H9 (cell line): ENCODE results near the gene ZNF708. TPM values are rescaled to one million over a fixed set of nuclear protein-coding genes. Genes with fewer than 3 reads are reported as not detected.

Experiments
- DNase-seq: peaks from one replicate; pipeline ENCODE4 v3.0.0-alpha.2; 2017
- H2AFZ ChIP-seq: one replicate; pipeline ENCODE4 v1.6.1; 2013; ENCODE audit warnings: mild to moderate bottlenecking, low read length, control low read depth, moderate library complexity
- H2AK5ac ChIP-seq: 2 replicates; pipeline ENCODE4 v1.6.1; 2013; ENCODE audit warnings: low read length, control low read depth, mixed read lengths; ENCODE audit not compliant: insufficient read length
- H2BK120ac ChIP-seq: one replicate; pipeline ENCODE4 v1.6.1; 2013; ENCODE audit warnings: low read depth, mild to moderate bottlenecking, low read length, control low read depth, inconsistent platforms; ENCODE audit not compliant: poor library complexity, severe bottlenecking
- H2BK12ac ChIP-seq: 2 replicates; pipeline ENCODE4 v1.6.1; 2013; ENCODE audit warnings: low read length, control low read depth, mixed read lengths, low read depth; ENCODE audit not compliant: insufficient read length
- H2BK15ac ChIP-seq: 2 replicates; pipeline ENCODE4 v1.6.1; 2013; ENCODE audit warnings: low read depth, low read length, control low read depth
- H2BK20ac ChIP-seq: one replicate; pipeline ENCODE4 v1.6.1; 2013; ENCODE audit warnings: low read depth, mild to moderate bottlenecking, low read length, control low read depth, inconsistent platforms; ENCODE audit not compliant: poor library complexity, severe bottlenecking
- H2BK5ac ChIP-seq: 2 replicates; pipeline ENCODE4 v1.6.1; 2013; ENCODE audit warnings: low read length, control low read depth, mixed read lengths; ENCODE audit not compliant: insufficient read length
- H3K14ac ChIP-seq: 2 replicates; pipeline ENCODE4 v1.6.1; 2013; ENCODE audit warnings: low read length, control low read depth; ENCODE audit not compliant: insufficient read depth
- H3K18ac ChIP-seq: 2 replicates; pipeline ENCODE4 v1.6.1; 2013; ENCODE audit warnings: low read depth, mild to moderate bottlenecking, mixed read lengths, low read length, control low read depth; ENCODE audit not compliant: insufficient read length
- H3K23ac ChIP-seq: 2 replicates; pipeline ENCODE4 v1.6.1; 2013; ENCODE audit warnings: low read length, control low read depth, mixed read lengths, low read depth; ENCODE audit not compliant: insufficient read length
- H3K23me2 ChIP-seq: 2 replicates; pipeline ENCODE4 v1.6.1; 2013; ENCODE audit warnings: low read depth, mild to moderate bottlenecking, mixed read lengths, low read length, control low read depth; ENCODE audit not compliant: insufficient read length, poor library complexity, severe bottlenecking
- H3K27ac ChIP-seq: 2 replicates; pipeline ENCODE4 v1.5.1; 2013; ENCODE audit warnings: low read length, control low read depth, mixed read lengths, low read depth; ENCODE audit not compliant: insufficient read length
- H3K27me3 ChIP-seq: 2 replicates; pipeline ENCODE4 v1.6.1; 2013; ENCODE audit warnings: low read length, control low read depth, inconsistent platforms; ENCODE audit not compliant: insufficient read depth
- H3K4ac ChIP-seq: 2 replicates; pipeline ENCODE4 v1.6.1; 2013; ENCODE audit warnings: low read depth, mild to moderate bottlenecking, control low read depth, inconsistent platforms, low read length, moderate library complexity
- H3K4me1 ChIP-seq: 2 replicates; pipeline ENCODE4 v1.6.1; 2013; ENCODE audit warnings: low read length, control low read depth, inconsistent platforms; ENCODE audit not compliant: insufficient read depth
- H3K4me2 ChIP-seq: 2 replicates; pipeline ENCODE4 v1.6.1; 2013; ENCODE audit warnings: low read length, control low read depth, mixed read lengths; ENCODE audit not compliant: insufficient read length, insufficient read depth
- H3K56ac ChIP-seq: 2 replicates; pipeline ENCODE4 v1.6.1; 2013; ENCODE audit warnings: low read depth, mild to moderate bottlenecking, mixed read lengths, low read length, control low read depth; ENCODE audit not compliant: insufficient read length
- H3K79me1 ChIP-seq: 2 replicates; pipeline ENCODE4 v1.6.1; 2013; ENCODE audit warnings: low read depth, mild to moderate bottlenecking, moderate library complexity, low read length, control low read depth, inconsistent platforms; ENCODE audit not compliant: insufficient read depth, poor library complexity, severe bottlenecking
- H3K79me2 ChIP-seq: 2 replicates; pipeline ENCODE4 v1.6.1; 2013; ENCODE audit warnings: low read length, control low read depth, inconsistent platforms; ENCODE audit not compliant: insufficient read depth
- H3K9ac ChIP-seq: 2 replicates; pipeline ENCODE4 v1.6.1; 2013; ENCODE audit warnings: low read length, control low read depth, mixed read lengths; ENCODE audit not compliant: insufficient read length; ENCODE audit errors: extremely low read depth
- H3K9me3 ChIP-seq: one replicate; pipeline ENCODE4 v1.6.1; 2013; ENCODE audit warnings: low read depth, low read length, inconsistent platforms; ENCODE audit not compliant: control insufficient read depth
- H3T11ph ChIP-seq: one replicate; pipeline ENCODE4 v1.6.1; 2013; ENCODE audit warnings: mild to moderate bottlenecking, low read length, control low read depth, inconsistent platforms
- H4K20me1 ChIP-seq: one replicate; pipeline ENCODE4 v1.6.1; 2013; ENCODE audit not compliant: control insufficient read depth, insufficient read length, insufficient read depth
- H4K5ac ChIP-seq: 2 replicates; pipeline ENCODE4 v1.6.1; 2013; ENCODE audit warnings: low read depth, mild to moderate bottlenecking, mixed read lengths, low read length, control low read depth; ENCODE audit not compliant: insufficient read length
- H4K8ac ChIP-seq: replicated peaks from 2 replicates; pipeline ENCODE4 v1.6.1; 2013; ENCODE audit warnings: low read length, control low read depth, mixed read lengths, low read depth; ENCODE audit not compliant: insufficient read length
- H4K91ac ChIP-seq: 2 replicates; pipeline ENCODE4 v1.6.1; 2013; ENCODE audit warnings: low read depth, mild to moderate bottlenecking, moderate library complexity, mixed read lengths, low read length, control low read depth; ENCODE audit not compliant: insufficient read length
- H3K27ac Mint-ChIP-seq, 3 experiments: 2 replicates in 2 of 3; 3 replicates in 1 of 3; pipeline ENCODE4 v1.8.0; 2020 to 2021; ENCODE audit warnings: mixed read lengths in 3 of 3, mild to moderate bottlenecking in 1 of 3, moderate library complexity in 1 of 3
- H3K27me3 Mint-ChIP-seq: 2 replicates; pipeline ENCODE4 v1.8.0; 2021; ENCODE audit warnings: low read depth, mild to moderate bottlenecking, moderate library complexity, mixed read lengths
- H3K36me3 Mint-ChIP-seq, 3 experiments: 2 replicates in 2 of 3; 3 replicates in 1 of 3; pipeline ENCODE4 v1.8.0; 2020 to 2021; ENCODE audit warnings: low read depth in 3 of 3, mixed read lengths in 3 of 3; ENCODE audit not compliant: insufficient read depth in 1 of 3
- H3K4me1 Mint-ChIP-seq, 2 experiments: 2 replicates each; pipeline ENCODE4 v1.8.0; 2020; ENCODE audit warnings: mixed read lengths in 2 of 2
- H3K4me3 Mint-ChIP-seq, 2 experiments: 2 replicates in 1 of 2; 3 replicates in 1 of 2; pipeline ENCODE4 v1.8.0; 2020 to 2021; ENCODE audit warnings: mild to moderate bottlenecking in 2 of 2, mixed read lengths in 2 of 2, moderate library complexity in 1 of 2
- H3K9me3 Mint-ChIP-seq, 2 experiments: 2 replicates in 1 of 2; 3 replicates in 1 of 2; pipeline ENCODE4 v1.8.0; 2020; ENCODE audit warnings: mild to moderate bottlenecking in 2 of 2, mixed read lengths in 2 of 2, moderate library complexity in 1 of 2
- WGBS: extraction: QIAGEN DNeasy Blood & Tissue Kit; methylation state at CpG from one replicate; pipeline ENCODE4 v1.1.7; 2013; ENCODE audit warnings: missing lambda C conversion rate, low lambda C conversion rate, mixed read lengths; ENCODE audit not compliant: insufficient read length; ENCODE audit errors: extremely low coverage; 5-methylcytosine and 5-hydroxymethylcytosine counted together
- total RNA-seq: library from RNA; stranded (reverse); gene quantifications from 2 replicates; pipeline ENCODE4 v1.2.1, GENCODE V29; 2021
- TF ChIP-seq, protein P1 (sequence below): fragments of 200-600 bp; sonication (generic); conservative IDR thresholded peaks from 3 replicates; pipeline ENCODE4 v1.8.0; 2021; ENCODE audit warnings: antibody characterized with exemption, mild to moderate bottlenecking

The ZNF708 gene
- total RNA-seq, 1 experiment from 2014 or later: 34.4 TPM

DNA sequence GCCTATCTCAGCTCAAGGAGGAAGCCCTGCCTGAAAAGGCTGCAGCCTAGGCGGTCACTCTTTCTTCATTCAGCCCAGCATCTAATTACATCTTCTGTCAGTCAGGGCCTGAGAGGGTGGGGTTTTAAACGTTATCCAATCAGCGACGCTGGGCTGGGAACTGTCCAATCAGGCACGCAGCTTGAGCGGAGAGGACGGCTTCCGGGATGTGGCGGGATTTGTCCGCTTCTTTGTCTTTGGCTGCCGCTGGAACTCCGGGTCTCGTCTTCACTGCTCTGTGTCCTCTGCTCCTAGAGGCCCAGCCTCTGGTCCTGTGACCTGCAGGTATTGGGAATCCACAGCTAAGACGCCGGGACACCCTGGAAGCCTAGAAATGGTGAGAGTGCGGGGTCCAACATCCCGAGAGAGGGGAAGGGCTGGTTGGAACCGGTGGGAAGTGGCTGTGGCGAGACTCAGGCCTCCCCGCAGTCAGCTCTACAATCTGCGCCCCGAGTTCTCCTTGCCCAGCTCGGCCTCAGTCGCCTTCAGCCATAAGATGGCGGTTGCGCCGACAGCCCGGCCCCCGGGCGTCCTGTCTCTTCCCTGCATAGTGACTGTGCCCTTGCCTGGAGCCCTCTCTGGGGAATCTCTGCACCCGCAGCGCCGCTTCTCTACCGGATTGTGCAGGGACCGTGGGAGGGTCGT is 29.7 kb upstream of the ZNF708 start, which contains the start of gene ZNF738:
ZNF738 (plus strand) TSS at position 233 of the 684 bp plus-strand sequence; CDS start at position 374, 141 bp downstream.
- Histone ChIP-seq H3K27ac (peak within 1 kb of the TSS; percentile 88), H3K9me3 (no peaks in the 10 kb centered on the region), H4K5ac (peak within 1 kb of the TSS; percentile 95), H4K91ac (peak within 1 kb of the TSS; percentile 43), H3K9ac (peak within 1 kb of the TSS; percentile 100), H3K27me3 (no peaks in the 10 kb centered on the region), H2BK15ac (no peak within 1 kb of the TSS), H3K56ac (peak within 1 kb of the TSS; percentile 93), H2BK20ac (no peak within 1 kb of the TSS), H2BK120ac (peak within 1 kb of the TSS; percentile 97), H3K23ac (no peak within 1 kb of the TSS), H3K4me1 (no peaks in the 10 kb centered on the region), H3K4me2 (peak within 1 kb of the TSS; percentile 58), H3K79me1 (peaks cover 7% of the 10 kb centered on the region), H4K20me1 (no peaks in the 10 kb centered on the region), H3K4ac (peak within 1 kb of the TSS; percentile 29; the same call in 1 of the 2 replicates), H2BK5ac (peak within 1 kb of the TSS; percentile 93), H3K23me2 (no peaks in the 10 kb centered on the region), H2BK12ac (no peak within 1 kb of the TSS), H4K8ac (no peak within 1 kb of the TSS), H3K18ac (peak within 1 kb of the TSS; percentile 99), H2AK5ac (peak within 1 kb of the TSS; percentile 35), H3K79me2 (peaks cover 19% of the 10 kb centered on the region; the same call in 1 of the 2 replicates), H3K14ac (peak within 1 kb of the TSS; percentile 100), H3T11ph (no peak within 1 kb of the TSS), H2AFZ (no peak within 1 kb of the TSS)
- Mint-ChIP-seq H3K4me1 (peaks cover 15 to 18% of the 10 kb centered on the region in 2 experiments), H3K36me3 (peaks cover 36 to 43% (median 39%) of the 10 kb centered on the region in 3 experiments), H3K4me3 (peak within 1 kb of the TSS; percentile 100), H3K9me3 (peaks cover 0 to 25% of the 10 kb centered on the region in 2 experiments; a peak in 3 of 5 replicates), H3K27me3 (no peaks in the 10 kb centered on the region; the same call in 1 of the 2 replicates), H3K27ac (peak within 1 kb of the TSS; percentile 100)
- no CpG with 5 or more reads among the region's 36 CpGs for WGBS
- TF ChIP-seq, protein P1, sequence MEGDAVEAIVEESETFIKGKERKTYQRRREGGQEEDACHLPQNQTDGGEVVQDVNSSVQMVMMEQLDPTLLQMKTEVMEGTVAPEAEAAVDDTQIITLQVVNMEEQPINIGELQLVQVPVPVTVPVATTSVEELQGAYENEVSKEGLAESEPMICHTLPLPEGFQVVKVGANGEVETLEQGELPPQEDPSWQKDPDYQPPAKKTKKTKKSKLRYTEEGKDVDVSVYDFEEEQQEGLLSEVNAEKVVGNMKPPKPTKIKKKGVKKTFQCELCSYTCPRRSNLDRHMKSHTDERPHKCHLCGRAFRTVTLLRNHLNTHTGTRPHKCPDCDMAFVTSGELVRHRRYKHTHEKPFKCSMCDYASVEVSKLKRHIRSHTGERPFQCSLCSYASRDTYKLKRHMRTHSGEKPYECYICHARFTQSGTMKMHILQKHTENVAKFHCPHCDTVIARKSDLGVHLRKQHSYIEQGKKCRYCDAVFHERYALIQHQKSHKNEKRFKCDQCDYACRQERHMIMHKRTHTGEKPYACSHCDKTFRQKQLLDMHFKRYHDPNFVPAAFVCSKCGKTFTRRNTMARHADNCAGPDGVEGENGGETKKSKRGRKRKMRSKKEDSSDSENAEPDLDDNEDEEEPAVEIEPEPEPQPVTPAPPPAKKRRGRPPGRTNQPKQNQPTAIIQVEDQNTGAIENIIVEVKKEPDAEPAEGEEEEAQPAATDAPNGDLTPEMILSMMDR: no peak
- peak; percentile 97 for DNase-seq
